K562 (cell line): ENCODE data around the gene STRIP1. TPM values are rescaled to one million over a fixed set of nuclear protein-coding genes. Genes with fewer than 3 reads are reported as not detected.
A peak's percentile ranks its signal among the peaks of the same experiment; 100 is the strongest.

Experiments used
- CTBP1 ChIP-seq: fragments of 450-650 bp; IDR thresholded peaks from 2 replicates; pipeline ENCODE4 v1.6.1; 2016; ENCODE audit warnings: borderline replicate concordance
- FOXA1 ChIP-seq: fragments of 450-650 bp; IDR thresholded peaks from 2 replicates; pipeline ENCODE4 v1.6.1; 2016; ENCODE audit warnings: mild to moderate bottlenecking, borderline replicate concordance
- HEY1 ChIP-seq: fragments of 250-450 bp; sonication (Bioruptor Pico); IDR thresholded peaks from 2 replicates; pipeline ENCODE4 v1.5.0; 2020; ENCODE audit warnings: mild to moderate bottlenecking, moderate library complexity, borderline replicate concordance
- HNRNPLL ChIP-seq: fragments of 200-400 bp; formaldehyde crosslinking; IDR thresholded peaks from 2 replicates; pipeline ENCODE4 v1.6.1; 2017; ENCODE audit warnings: low read length, low read depth, mild to moderate bottlenecking; ENCODE audit not compliant: poor library complexity, severe bottlenecking
- MAFF ChIP-seq: IDR thresholded peaks from 2 replicates; pipeline ENCODE4 v1.6.1; 2012; ENCODE audit warnings: low read length, improper control_type of control experiment
- MCM2 ChIP-seq: fragments of 450-650 bp; IDR thresholded peaks from 2 replicates; pipeline ENCODE4 v1.6.1; 2017; ENCODE audit warnings: low read depth, mild to moderate bottlenecking
- MCM5 ChIP-seq: fragments of 450-650 bp; IDR thresholded peaks from 2 replicates; pipeline ENCODE4 v1.6.1; 2016; ENCODE audit warnings: low read depth
- NR2F6 ChIP-seq: fragments of 450-650 bp; formaldehyde crosslinking; IDR thresholded peaks from 2 replicates; pipeline ENCODE4 v1.4.0; 2020; ENCODE audit warnings: mild to moderate bottlenecking
- PHF21A ChIP-seq: fragments of 450-650 bp; IDR thresholded peaks from 2 replicates; pipeline ENCODE4 v1.6.1; 2017; ENCODE audit warnings: low read depth, borderline replicate concordance
- SMARCA4 ChIP-seq: fragments of 450-650 bp; IDR thresholded peaks from 2 replicates; pipeline ENCODE4 v1.6.1; 2016
- SP1 ChIP-seq: sonication (generic); formaldehyde crosslinking; IDR thresholded peaks from 2 replicates; pipeline ENCODE4 v1.8.1; 2022; ENCODE audit warnings: mild to moderate bottlenecking, missing genetic modification reagents
- SRF ChIP-seq, 2 experiments: fragments of 250-450, 450-650 bp in 1 of 2; sonication (Bioruptor Pico) in 1 of 2; sonication (generic) in 1 of 2; formaldehyde crosslinking; IDR thresholded peaks; 2 replicates each; pipeline versions ENCODE4 v1.5.0 to v1.5.1; 2020 to 2022; ENCODE audit warnings: mild to moderate bottlenecking in 1 of 2, missing genetic modification reagents in 1 of 2
- STAT5A ChIP-seq: IDR thresholded peaks from 2 replicates; pipeline ENCODE4 v1.6.1; 2012; ENCODE audit warnings: low read length, inconsistent platforms, borderline replicate concordance
- TARDBP ChIP-seq: fragments of 450-650 bp; IDR thresholded peaks from 2 replicates; pipeline ENCODE4 v1.6.1; 2016
- TBL1XR1 ChIP-seq, 2 experiments: IDR thresholded peaks; 2 replicates each; pipeline ENCODE4 v1.6.1; 2012; ENCODE audit warnings: improper control_type of control experiment in 2 of 2, low read length in 2 of 2, mild to moderate bottlenecking in 1 of 2
- ZNF311 ChIP-seq: fragments of 250-450 bp; sonication (Bioruptor Pico); IDR thresholded peaks from 2 replicates; pipeline ENCODE4 v1.4.0; 2020; ENCODE audit warnings: mild to moderate bottlenecking, moderate library complexity
- ZNF347 ChIP-seq: fragments of 450-650 bp; formaldehyde crosslinking; IDR thresholded peaks from 2 replicates; pipeline ENCODE4 v1.4.0; 2020; ENCODE audit warnings: low read depth, mild to moderate bottlenecking, moderate library complexity
- ZNF408 ChIP-seq: fragments of 250-450 bp; sonication (Bioruptor Pico); IDR thresholded peaks from 2 replicates; pipeline ENCODE4 v1.4.0; 2020; ENCODE audit warnings: low read depth, mild to moderate bottlenecking, moderate library complexity
- ZNF445 ChIP-seq: fragments of 250-450 bp; sonication (Bioruptor Pico); IDR thresholded peaks from 2 replicates; pipeline ENCODE4 v1.4.0; 2020; ENCODE audit warnings: low read depth, mild to moderate bottlenecking, moderate library complexity
- ZNF589 ChIP-seq: fragments of 200-800 bp; sonication (Bioruptor generic); IDR thresholded peaks from 2 replicates; pipeline ENCODE4 v1.6.1; 2016; ENCODE audit warnings: low read depth, missing genetic modification characterization, missing compliant biosample characterization
- ZNF766 ChIP-seq: fragments of 200-800 bp; sonication (Bioruptor generic); conservative IDR thresholded peaks from 2 replicates; pipeline ENCODE4 v1.6.1; 2016; ENCODE audit warnings: missing genetic modification characterization, missing compliant biosample characterization
- ZNF780A ChIP-seq: fragments of 250-450 bp; sonication (Bioruptor Pico); IDR thresholded peaks from 2 replicates; pipeline ENCODE4 v1.5.0; 2021; ENCODE audit warnings: mild to moderate bottlenecking
- polyA plus RNA-seq, 8 experiments: library from polyadenylated mRNA; depleted of rRNA in 4 of 8; stranded (reverse) in 5 of 8; unstranded in 3 of 8; fragments of >200 nt; fragmentation: Nextera tagmentation in 2 of 8; fragmentation: Illumina TruSeq in 1 of 8; extraction: Ambion mirVana in 2 of 8; extraction: Trizol in 1 of 8; gene quantifications; 2 replicates each; pipeline versions ENCODE4 v1.2.1 to v1.2.3, GENCODE V29; 2011 to 2014; ENCODE audit warnings: inconsistent platforms in 1 of 8, missing spikeins in 1 of 8
- total RNA-seq, 7 experiments: library from RNA; depleted of rRNA in 6 of 7; stranded (reverse); fragments of >200 nt in 6 of 7; fragmentation: Illumina TruSeq in 2 of 7; extraction: Trizol in 2 of 7; gene quantifications; 2 replicates each; pipeline versions ENCODE4 v1.2.1 to v1.2.3, GENCODE V29; 2011 to 2021; ENCODE audit warnings: low replicate concordance in 1 of 7
- TF ChIP-seq, protein P1 (sequence below), 2 experiments: fragments of 450-650 bp in 1 of 2; sonication (generic) in 1 of 2; formaldehyde crosslinking in 1 of 2; IDR thresholded peaks in 1 of 2; conservative IDR thresholded peaks in 1 of 2; 2 replicates each; pipeline versions ENCODE4 v1.6.1 to v1.8.1; 2016 to 2023; ENCODE audit warnings: mild to moderate bottlenecking in 2 of 2, moderate library complexity in 2 of 2, inconsistent platforms in 1 of 2, missing genetic modification reagents in 1 of 2
- TF ChIP-seq, protein P2 (sequence below): sonication (generic); formaldehyde crosslinking; IDR thresholded peaks from 2 replicates; pipeline ENCODE4 v1.8.0; 2023; ENCODE audit warnings: mild to moderate bottlenecking, missing genetic modification reagents
- TF ChIP-seq, protein P3 (sequence below): fragments of 250-450 bp; sonication (Bioruptor Pico); IDR thresholded peaks from 2 replicates; pipeline ENCODE4 v1.5.0; 2022; ENCODE audit warnings: mild to moderate bottlenecking

Gene STRIP1
- total and polyA plus RNA-seq, 9 of the 15 experiments (the other 6 are each of a cell fraction or from before 2014, with no cell fraction given) = 9.9 to 42.3 (median 32.0) TPM

DNA sequence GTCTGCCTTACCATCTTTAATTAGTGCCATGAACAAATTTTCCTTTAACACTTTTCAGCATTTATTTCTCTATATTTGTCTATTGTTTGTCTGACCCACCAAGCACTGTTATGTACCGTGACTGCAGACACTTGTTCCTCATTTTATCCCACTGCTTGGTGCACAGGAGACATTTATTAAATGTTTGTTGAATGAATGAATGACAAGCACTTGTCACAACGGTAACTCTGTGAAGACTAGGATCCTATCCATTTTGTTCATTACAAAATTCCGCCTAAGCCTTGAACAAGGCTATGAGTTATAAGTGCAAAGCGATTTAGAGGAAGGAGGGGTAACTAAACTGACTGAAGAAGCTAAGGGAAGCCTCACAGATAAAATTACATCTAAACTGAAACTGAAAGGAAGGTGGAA, 379 bp upstream of the STRIP1 start (continued):
- TF ChIP-seq ZNF766 = no peak
- no peak; the same call in 1 of the 2 replicates for TF ChIP-seq ZNF589 (CRISPR knock-in tag)
- TF ChIP-seq, protein P1, sequence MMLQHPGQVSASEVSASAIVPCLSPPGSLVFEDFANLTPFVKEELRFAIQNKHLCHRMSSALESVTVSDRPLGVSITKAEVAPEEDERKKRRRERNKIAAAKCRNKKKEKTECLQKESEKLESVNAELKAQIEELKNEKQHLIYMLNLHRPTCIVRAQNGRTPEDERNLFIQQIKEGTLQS (IDR thresholded peaks at IDR 0.05) = no peak
- TF ChIP-seq, protein P1 (CRISPR knock-in tag; conservative IDR thresholded peaks at IDR 0.05) = no peak
- no peak for TF ChIP-seq ZNF780A (CRISPR knock-in tag)
- no peak for TF ChIP-seq CTBP1
- TF ChIP-seq STAT5A = no peak
- TF ChIP-seq SMARCA4 = peak; percentile 53; the same call in 1 of the 2 replicates
- no peak for TF ChIP-seq NR2F6 (CRISPR knock-in tag)
- no peak for TF ChIP-seq ZNF311 (CRISPR knock-in tag)
- TF ChIP-seq HNRNPLL = no peak
- no peak for TF ChIP-seq ZNF445 (CRISPR knock-in tag)
- no peak for TF ChIP-seq TBL1XR1 (IDR thresholded peaks at IDR 0.05; ENCODE audit: low read length in 2 of 2)
- TF ChIP-seq MCM5 = no peak
- 0 out of 2 replicates have a peak, but pooled peaks have one; percentile 17 for TF ChIP-seq ZNF347 (CRISPR knock-in tag)
- TF ChIP-seq TARDBP = no peak
- TF ChIP-seq, protein P2, sequence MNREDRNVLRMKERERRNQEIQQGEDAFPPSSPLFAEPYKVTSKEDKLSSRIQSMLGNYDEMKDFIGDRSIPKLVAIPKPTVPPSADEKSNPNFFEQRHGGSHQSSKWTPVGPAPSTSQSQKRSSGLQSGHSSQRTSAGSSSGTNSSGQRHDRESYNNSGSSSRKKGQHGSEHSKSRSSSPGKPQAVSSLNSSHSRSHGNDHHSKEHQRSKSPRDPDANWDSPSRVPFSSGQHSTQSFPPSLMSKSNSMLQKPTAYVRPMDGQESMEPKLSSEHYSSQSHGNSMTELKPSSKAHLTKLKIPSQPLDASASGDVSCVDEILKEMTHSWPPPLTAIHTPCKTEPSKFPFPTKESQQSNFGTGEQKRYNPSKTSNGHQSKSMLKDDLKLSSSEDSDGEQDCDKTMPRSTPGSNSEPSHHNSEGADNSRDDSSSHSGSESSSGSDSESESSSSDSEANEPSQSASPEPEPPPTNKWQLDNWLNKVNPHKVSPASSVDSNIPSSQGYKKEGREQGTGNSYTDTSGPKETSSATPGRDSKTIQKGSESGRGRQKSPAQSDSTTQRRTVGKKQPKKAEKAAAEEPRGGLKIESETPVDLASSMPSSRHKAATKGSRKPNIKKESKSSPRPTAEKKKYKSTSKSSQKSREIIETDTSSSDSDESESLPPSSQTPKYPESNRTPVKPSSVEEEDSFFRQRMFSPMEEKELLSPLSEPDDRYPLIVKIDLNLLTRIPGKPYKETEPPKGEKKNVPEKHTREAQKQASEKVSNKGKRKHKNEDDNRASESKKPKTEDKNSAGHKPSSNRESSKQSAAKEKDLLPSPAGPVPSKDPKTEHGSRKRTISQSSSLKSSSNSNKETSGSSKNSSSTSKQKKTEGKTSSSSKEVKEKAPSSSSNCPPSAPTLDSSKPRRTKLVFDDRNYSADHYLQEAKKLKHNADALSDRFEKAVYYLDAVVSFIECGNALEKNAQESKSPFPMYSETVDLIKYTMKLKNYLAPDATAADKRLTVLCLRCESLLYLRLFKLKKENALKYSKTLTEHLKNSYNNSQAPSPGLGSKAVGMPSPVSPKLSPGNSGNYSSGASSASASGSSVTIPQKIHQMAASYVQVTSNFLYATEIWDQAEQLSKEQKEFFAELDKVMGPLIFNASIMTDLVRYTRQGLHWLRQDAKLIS (CRISPR knock-in tag) = no peak
- TF ChIP-seq MCM2 = no peak
- TF ChIP-seq ZNF408 (CRISPR knock-in tag) = no peak
- no peak for TF ChIP-seq HEY1 (CRISPR knock-in tag)
- TF ChIP-seq FOXA1 = 0 out of 2 replicates have a peak, but pooled peaks have one; percentile 31
- no peak for TF ChIP-seq SRF (CRISPR knock-in tag; IDR thresholded peaks at IDR 0.05)
- no peak for TF ChIP-seq SP1
- TF ChIP-seq, protein P3, sequence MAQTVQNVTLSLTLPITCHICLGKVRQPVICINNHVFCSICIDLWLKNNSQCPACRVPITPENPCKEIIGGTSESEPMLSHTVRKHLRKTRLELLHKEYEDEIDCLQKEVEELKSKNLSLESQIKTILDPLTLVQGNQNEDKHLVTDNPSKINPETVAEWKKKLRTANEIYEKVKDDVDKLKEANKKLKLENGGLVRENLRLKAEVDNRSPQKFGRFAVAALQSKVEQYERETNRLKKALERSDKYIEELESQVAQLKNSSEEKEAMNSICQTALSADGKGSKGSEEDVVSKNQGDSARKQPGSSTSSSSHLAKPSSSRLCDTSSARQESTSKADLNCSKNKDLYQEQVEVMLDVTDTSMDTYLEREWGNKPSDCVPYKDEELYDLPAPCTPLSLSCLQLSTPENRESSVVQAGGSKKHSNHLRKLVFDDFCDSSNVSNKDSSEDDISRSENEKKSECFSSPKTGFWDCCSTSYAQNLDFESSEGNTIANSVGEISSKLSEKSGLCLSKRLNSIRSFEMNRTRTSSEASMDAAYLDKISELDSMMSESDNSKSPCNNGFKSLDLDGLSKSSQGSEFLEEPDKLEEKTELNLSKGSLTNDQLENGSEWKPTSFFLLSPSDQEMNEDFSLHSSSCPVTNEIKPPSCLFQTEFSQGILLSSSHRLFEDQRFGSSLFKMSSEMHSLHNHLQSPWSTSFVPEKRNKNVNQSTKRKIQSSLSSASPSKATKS (CRISPR knock-in tag) = no peak
- TF ChIP-seq PHF21A = no peak
- no peak for TF ChIP-seq MAFF
